OCI-LY3 (cell line): ENCODE measurements around the gene SPATS2.
A peak's percentile ranks its signal among the peaks of the same experiment; 100 is the strongest.

Source experiments
- H2AFZ ChIP-seq: fragments of 200-600, 300-600 bp; shearing (Covaris generic); 2 replicates; pipeline ENCODE4 v1.6.0; 2014; ENCODE audit warnings: antibody characterized with exemption, low read depth, low read length
- H3K27ac ChIP-seq: fragments of 200-600, 300-600 bp; sonication (generic); 2 replicates; pipeline ENCODE4 v1.5.1; 2014; ENCODE audit warnings: mild to moderate bottlenecking, low read length, moderate library complexity, mixed read lengths
- H3K27me3 ChIP-seq: fragments of 200-600, 300-600 bp; sonication (generic); 2 replicates; pipeline ENCODE4 v1.6.1; 2014; ENCODE audit warnings: low read depth, low read length, mixed read lengths
- H3K36me3 ChIP-seq: fragments of 200-600, 300-600 bp; sonication (generic); replicated peaks from 2 replicates; pipeline ENCODE3; 2014; ENCODE audit warnings: low read depth, low read length, mixed read lengths
- H3K4me1 ChIP-seq: fragments of 300-600, 200-600 bp; sonication (generic); 2 replicates; pipeline ENCODE4 v1.6.1; 2014; ENCODE audit warnings: low read length, mixed read lengths
- H3K4me2 ChIP-seq: fragments of 200-600, 300-600 bp; sonication (generic); 2 replicates; pipeline ENCODE4 v1.6.1; 2014; ENCODE audit warnings: low read length, mixed read lengths
- H3K4me3 ChIP-seq: fragments of 300-600, 200-600 bp; sonication (generic); 2 replicates; pipeline ENCODE4 v1.5.1; 2014; ENCODE audit warnings: antibody characterized with exemption, mild to moderate bottlenecking, low read length, moderate library complexity
- H3K79me2 ChIP-seq: fragments of 300-600, 200-600 bp; shearing (Covaris generic); 2 replicates; pipeline ENCODE4 v1.6.1; 2014; ENCODE audit warnings: mild to moderate bottlenecking, low read length, mixed read lengths
- H3K9ac ChIP-seq: fragments of 300-600, 200-600 bp; shearing (Covaris generic); 2 replicates; pipeline ENCODE4 v1.6.0; 2014; ENCODE audit warnings: mild to moderate bottlenecking, low read length, moderate library complexity
- H3K9me3 ChIP-seq: fragments of 200-600, 300-600 bp; shearing (Covaris generic); 2 replicates; pipeline ENCODE4 v1.6.1; 2014; ENCODE audit warnings: low read length, mixed read lengths; ENCODE audit not compliant: insufficient read depth
- H4K20me1 ChIP-seq: fragments of 200-600, 300-600 bp; sonication (generic); 2 replicates; pipeline ENCODE4 v1.6.1; 2016; ENCODE audit warnings: low read length, mixed read lengths; ENCODE audit not compliant: insufficient read depth
- EZH2phosphoT487 ChIP-seq: fragments of 200-600 bp; shearing (Covaris generic); IDR thresholded peaks from 2 replicates; pipeline ENCODE4 v1.6.1; 2018; ENCODE audit warnings: antibody characterized with exemption, mixed run types, low read depth
- TF ChIP-seq, protein P1 (sequence below): fragments of 200-600, 300-600 bp; sonication (generic); IDR thresholded peaks from 2 replicates; pipeline ENCODE4 v1.5.1; 2014; ENCODE audit warnings: antibody characterized with exemption, low read length, low read depth

Gene SPATS2

DNA sequence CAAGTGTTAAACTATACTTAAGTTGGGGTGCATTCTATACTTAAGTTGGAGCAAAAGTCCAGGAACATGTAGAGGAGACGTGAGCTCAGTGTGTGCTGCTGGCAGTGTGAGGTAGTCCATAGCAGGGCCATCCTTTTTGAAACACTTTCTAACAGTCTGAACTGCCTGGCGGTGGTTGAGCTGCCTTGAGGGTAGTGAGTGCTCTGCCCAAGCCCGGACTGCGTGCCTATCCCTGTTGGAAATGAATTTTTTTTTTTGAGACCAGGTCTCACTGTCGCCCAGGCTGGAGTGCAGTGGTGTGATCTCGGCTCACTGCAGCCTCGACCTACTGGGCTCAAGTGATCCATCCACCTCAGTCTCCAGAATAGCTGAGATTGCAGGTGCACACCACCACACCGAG, 185.6 kb downstream of the SPATS2 start:
- Histone ChIP-seq H3K4me1 (no peaks in the 10 kb centered on the region), H3K9ac (no peak overlapping the region), H3K9me3 (no peaks in the 10 kb centered on the region), H3K36me3 (no peaks in the 10 kb centered on the region), H3K4me3 (no peak overlapping the region), H2AFZ (no peak overlapping the region), H3K79me2 (no peaks in the 10 kb centered on the region), H3K27me3 (no peaks in the 10 kb centered on the region), H3K4me2 (no peak overlapping the region), H4K20me1 (no peaks in the 10 kb centered on the region), H3K27ac (no peak overlapping the region)
- TF ChIP-seq, protein P1, sequence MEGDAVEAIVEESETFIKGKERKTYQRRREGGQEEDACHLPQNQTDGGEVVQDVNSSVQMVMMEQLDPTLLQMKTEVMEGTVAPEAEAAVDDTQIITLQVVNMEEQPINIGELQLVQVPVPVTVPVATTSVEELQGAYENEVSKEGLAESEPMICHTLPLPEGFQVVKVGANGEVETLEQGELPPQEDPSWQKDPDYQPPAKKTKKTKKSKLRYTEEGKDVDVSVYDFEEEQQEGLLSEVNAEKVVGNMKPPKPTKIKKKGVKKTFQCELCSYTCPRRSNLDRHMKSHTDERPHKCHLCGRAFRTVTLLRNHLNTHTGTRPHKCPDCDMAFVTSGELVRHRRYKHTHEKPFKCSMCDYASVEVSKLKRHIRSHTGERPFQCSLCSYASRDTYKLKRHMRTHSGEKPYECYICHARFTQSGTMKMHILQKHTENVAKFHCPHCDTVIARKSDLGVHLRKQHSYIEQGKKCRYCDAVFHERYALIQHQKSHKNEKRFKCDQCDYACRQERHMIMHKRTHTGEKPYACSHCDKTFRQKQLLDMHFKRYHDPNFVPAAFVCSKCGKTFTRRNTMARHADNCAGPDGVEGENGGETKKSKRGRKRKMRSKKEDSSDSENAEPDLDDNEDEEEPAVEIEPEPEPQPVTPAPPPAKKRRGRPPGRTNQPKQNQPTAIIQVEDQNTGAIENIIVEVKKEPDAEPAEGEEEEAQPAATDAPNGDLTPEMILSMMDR, result no peak
- no peak for TF ChIP-seq EZH2phosphoT487

DNA sequence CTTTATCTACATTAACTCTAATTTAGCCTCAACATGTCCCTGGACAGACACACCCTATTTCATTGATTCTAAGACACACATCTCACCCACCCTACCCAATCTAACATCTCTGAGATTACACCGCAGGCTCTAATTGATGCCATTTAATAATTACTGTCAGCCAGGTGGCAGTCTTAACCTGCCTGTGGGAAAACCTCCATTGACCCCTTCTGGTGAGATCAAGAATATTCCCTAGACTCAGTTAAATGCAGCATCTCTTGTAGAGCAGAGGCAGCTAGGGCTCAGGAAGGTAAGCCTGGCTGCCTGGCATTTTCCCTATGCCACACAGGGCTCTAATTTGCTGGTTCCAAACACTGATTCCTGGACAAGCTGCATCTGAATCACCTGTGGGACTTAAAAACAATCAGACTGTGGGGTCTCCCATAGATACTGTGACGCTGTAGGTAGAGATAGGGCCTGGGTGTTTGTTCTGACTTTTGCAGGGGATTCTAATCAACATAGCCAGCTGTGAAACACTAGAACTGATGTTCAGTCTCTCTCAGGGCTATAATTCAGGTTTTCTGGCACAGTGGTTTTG, 186.3 kb downstream of the SPATS2 start:
- no peak overlapping the region for H3K9ac ChIP-seq
- no peaks in the 10 kb centered on the region for H3K27me3 ChIP-seq
- no peak overlapping the region for H3K27ac ChIP-seq
- TF ChIP-seq, protein P1, result peak; percentile 78
- no peak for TF ChIP-seq EZH2phosphoT487
- H4K20me1 ChIP-seq, result no peaks in the 10 kb centered on the region
- no peaks in the 10 kb centered on the region for H3K4me1 ChIP-seq
- no peak overlapping the region for H2AFZ ChIP-seq
- H3K36me3 ChIP-seq, result peaks cover 2% of the 10 kb centered on the region
- H3K9me3 ChIP-seq, result no peaks in the 10 kb centered on the region
- H3K4me3 ChIP-seq, result no peak overlapping the region
- no peak overlapping the region for H3K4me2 ChIP-seq
- H3K79me2 ChIP-seq, result no peaks in the 10 kb centered on the region

DNA sequence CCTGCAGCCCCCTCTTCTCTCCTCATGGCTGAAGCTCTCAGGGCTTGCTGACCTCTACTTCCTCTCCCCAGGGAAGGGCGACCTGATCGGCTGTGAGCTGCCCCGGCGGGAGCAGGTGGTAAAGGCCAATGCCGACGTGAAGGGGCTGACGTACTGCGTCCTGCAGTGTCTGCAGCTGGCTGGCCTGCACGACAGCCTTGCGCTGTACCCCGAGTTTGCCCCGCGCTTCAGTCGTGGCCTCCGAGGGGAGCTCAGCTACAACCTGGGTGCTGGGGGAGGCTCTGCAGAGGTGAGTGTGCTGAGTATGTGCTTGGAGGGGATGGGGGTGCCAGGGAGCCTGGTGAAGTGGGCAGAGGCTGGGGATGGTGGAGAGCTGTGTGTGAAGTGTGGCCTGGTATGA, 187.0 kb downstream of the SPATS2 start:
- Histone ChIP-seq H3K4me1 (no peaks in the 10 kb centered on the region), H3K4me2 (no peak overlapping the region)
- TF ChIP-seq, protein P1, result no peak

DNA sequence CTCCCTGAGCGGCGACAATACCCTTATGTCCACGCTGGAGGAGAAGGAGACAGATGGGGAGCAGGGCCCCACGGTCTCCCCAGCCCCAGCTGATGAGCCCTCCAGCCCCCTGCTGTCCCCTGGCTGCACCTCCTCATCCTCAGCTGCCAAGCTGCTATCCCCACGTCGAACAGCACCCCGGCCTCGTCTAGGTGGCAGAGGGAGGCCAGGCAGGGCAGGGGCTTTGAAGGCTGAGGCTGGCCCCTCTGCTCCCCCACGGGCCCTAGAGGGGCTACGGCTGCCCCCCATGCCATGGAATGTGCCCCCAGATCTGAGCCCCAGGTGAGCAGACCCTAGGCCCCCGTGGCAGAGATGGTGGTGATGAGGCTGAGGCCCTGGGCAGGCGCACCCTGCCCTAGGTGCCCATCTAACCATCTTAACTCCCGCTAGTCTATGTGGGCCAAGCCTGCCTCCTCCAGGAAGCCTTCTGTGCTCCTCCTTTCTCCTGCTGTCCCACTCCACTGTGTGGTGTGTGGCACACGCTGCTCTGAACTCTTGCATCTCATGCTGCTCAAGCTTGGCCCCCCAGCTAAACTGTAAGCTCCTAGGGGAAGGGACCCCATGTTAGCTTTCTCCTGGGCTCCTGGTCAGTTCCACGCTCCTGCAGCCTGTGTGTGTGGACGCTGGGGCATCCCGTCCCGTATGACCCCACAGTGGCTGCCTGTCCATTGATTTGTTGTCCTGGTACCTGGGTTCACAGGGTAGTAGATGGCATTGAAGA, 188.5 kb downstream of the SPATS2 start:
- Histone ChIP-seq H3K27ac (no peak overlapping the region), H3K4me1 (no peaks in the 10 kb centered on the region), H4K20me1 (no peaks in the 10 kb centered on the region), H2AFZ (no peak overlapping the region), H3K9ac (no peak overlapping the region), H3K79me2 (no peaks in the 10 kb centered on the region), H3K9me3 (no peaks in the 10 kb centered on the region), H3K4me2 (no peak overlapping the region), H3K36me3 (peaks cover 13% of the 10 kb centered on the region), H3K27me3 (no peaks in the 10 kb centered on the region), H3K4me3 (no peak overlapping the region)
- TF ChIP-seq, protein P1, result no peak
- TF ChIP-seq EZH2phosphoT487, result no peak

More for the DNA sequence above, 187.0 kb downstream of the SPATS2 start:
- peaks cover 5% of the 10 kb centered on the region for H3K36me3 ChIP-seq
- H3K79me2 ChIP-seq, result no peaks in the 10 kb centered on the region
- H3K9ac ChIP-seq, result no peak overlapping the region
- H3K27ac ChIP-seq, result no peak overlapping the region
- H4K20me1 ChIP-seq, result no peaks in the 10 kb centered on the region
- no peak overlapping the region for H2AFZ ChIP-seq
- H3K9me3 ChIP-seq, result no peaks in the 10 kb centered on the region
- H3K4me3 ChIP-seq, result no peak overlapping the region
- no peaks in the 10 kb centered on the region for H3K27me3 ChIP-seq
